Type B pancreatic cell (in vitro differentiated cells): ENCODE measurements around the gene C15orf40. TPM values are rescaled to one million over a fixed set of nuclear protein-coding genes. Genes with fewer than 3 reads are reported as not detected.
A peak's percentile ranks its signal among the peaks of the same experiment; 100 is the strongest.
"Not testable (repeated sequence)": the region's sequence is repeated elsewhere in the genome, so short reads cannot be mapped to it uniquely, and the experiment has no call there.

ENCODE experiments used
- DNase-seq: peaks from one replicate; pipeline ENCODE4 v3.0.0; 2021; ENCODE audit warnings: mixed read lengths; ENCODE audit not compliant: unreplicated experiment; ENCODE audit errors: extremely low spot score
- H3K27ac Mint-ChIP-seq: 2 replicates; pipeline ENCODE4 v1.8.0; 2021; ENCODE audit warnings: mild to moderate bottlenecking, mixed read lengths
- H3K27me3 Mint-ChIP-seq: 2 replicates; pipeline ENCODE4 v1.8.0; 2021; ENCODE audit warnings: mixed read lengths
- H3K36me3 Mint-ChIP-seq: 2 replicates; pipeline ENCODE4 v1.8.0; 2021; ENCODE audit warnings: mixed read lengths
- H3K4me1 Mint-ChIP-seq: one replicate; pipeline ENCODE4 v1.8.0; 2021; ENCODE audit warnings: mixed read lengths; ENCODE audit not compliant: unreplicated experiment
- H3K4me3 Mint-ChIP-seq: 2 replicates; pipeline ENCODE4 v1.8.0; 2021; ENCODE audit warnings: mild to moderate bottlenecking, mixed read lengths
- H3K9me3 Mint-ChIP-seq: 2 replicates; pipeline ENCODE4 v1.8.0; 2021; ENCODE audit warnings: mixed read lengths
- CTCF ChIP-seq: fragments of 200-600 bp; sonication (generic); conservative IDR thresholded peaks from 2 replicates; pipeline ENCODE4 v1.5.0; 2021; ENCODE audit warnings: antibody characterized with exemption, mild to moderate bottlenecking
- total RNA-seq: library from RNA; stranded (reverse); gene quantifications from 2 replicates; pipeline ENCODE4 v1.2.1, GENCODE V29; 2021; ENCODE audit warnings: low replicate concordance

The C15orf40 gene
- total RNA-seq, 1 donor from 2014 or later = 26.8 TPM

GRCh38 chr15:83010709-83011270, 649 bp downstream of the C15orf40 start:
- Mint-ChIP-seq H3K4me3 (peak overlapping the region; percentile 97), H3K27ac (peak overlapping the region; percentile 94), H3K9me3 (peaks cover 12% of the 10 kb centered on the region), H3K36me3 (peaks cover 35% of the 10 kb centered on the region), H3K4me1 (peaks cover 27% of the 10 kb centered on the region), H3K27me3 (no peaks in the 10 kb centered on the region)
- peak; percentile 78 for DNase-seq
- TF ChIP-seq CTCF = peak; percentile 90

- not testable (repeated sequence) for H3K9me3 Mint-ChIP-seq, H3K36me3 Mint-ChIP-seq, DNase-seq, H3K4me1 Mint-ChIP-seq, H3K4me3 Mint-ChIP-seq, H3K27ac Mint-ChIP-seq, H3K27me3 Mint-ChIP-seq
These were observed 10.8 kb downstream of the C15orf40 start for GRCh38 chr15:83000672-83001031.

- H3K36me3 Mint-ChIP-seq = no peaks in the 10 kb centered on the region
- TF ChIP-seq CTCF = peak; percentile 68
- H3K9me3 Mint-ChIP-seq = no peaks in the 10 kb centered on the region
- no peaks in the 10 kb centered on the region for H3K27me3 Mint-ChIP-seq
- no peak for DNase-seq
- H3K27ac Mint-ChIP-seq = no peak overlapping the region
- peaks cover 7% of the 10 kb centered on the region for H3K4me1 Mint-ChIP-seq
- peak overlapping the region; percentile 29 for H3K4me3 Mint-ChIP-seq
These were observed 11.4 kb downstream of the C15orf40 start for GRCh38 chr15:82999905-83000671.

GRCh38 chr15:82999426-82999825, 12.0 kb downstream of the C15orf40 start:
- no peak overlapping the region for H3K4me3 Mint-ChIP-seq
- no peak overlapping the region for H3K27ac Mint-ChIP-seq
- H3K9me3 Mint-ChIP-seq = no peaks in the 10 kb centered on the region
- no peaks in the 10 kb centered on the region for H3K36me3 Mint-ChIP-seq
- peaks cover 7% of the 10 kb centered on the region for H3K4me1 Mint-ChIP-seq
- H3K27me3 Mint-ChIP-seq = no peaks in the 10 kb centered on the region
- TF ChIP-seq CTCF = no peak
- DNase-seq = no peak

- no peaks in the 10 kb centered on the region for H3K27me3 Mint-ChIP-seq
- no peak overlapping the region for H3K27ac Mint-ChIP-seq
- DNase-seq = no peak
- peaks cover 7% of the 10 kb centered on the region for H3K4me1 Mint-ChIP-seq
- no peak overlapping the region for H3K4me3 Mint-ChIP-seq
- no peak for TF ChIP-seq CTCF
- H3K9me3 Mint-ChIP-seq = no peaks in the 10 kb centered on the region
- H3K36me3 Mint-ChIP-seq = peaks cover 5% of the 10 kb centered on the region
These were observed 15.5 kb downstream of the C15orf40 start for GRCh38 chr15:82995938-82996337.

GRCh38 chr15:82995076-82995475, 16.4 kb downstream of the C15orf40 start:
- Mint-ChIP-seq H3K9me3 (no peaks in the 10 kb centered on the region), H3K4me1 (peaks cover 3% of the 10 kb centered on the region), H3K27ac (no peak overlapping the region), H3K36me3 (peaks cover 5% of the 10 kb centered on the region), H3K27me3 (no peaks in the 10 kb centered on the region), H3K4me3 (no peak overlapping the region)
- DNase-seq = no peak
- TF ChIP-seq CTCF = no peak
